GM19467 (cell line): Measurements from ENCODE around the gene NRG3.

Experiments used
- ATAC-seq: cut with Tn5 transposase; IDR thresholded peaks from one replicate; pipeline ENCODE4 v1.9.1; 2021; ENCODE audit warnings: mild to moderate bottlenecking, moderate library complexity; ENCODE audit not compliant: unreplicated experiment

The NRG3 gene

DNA sequence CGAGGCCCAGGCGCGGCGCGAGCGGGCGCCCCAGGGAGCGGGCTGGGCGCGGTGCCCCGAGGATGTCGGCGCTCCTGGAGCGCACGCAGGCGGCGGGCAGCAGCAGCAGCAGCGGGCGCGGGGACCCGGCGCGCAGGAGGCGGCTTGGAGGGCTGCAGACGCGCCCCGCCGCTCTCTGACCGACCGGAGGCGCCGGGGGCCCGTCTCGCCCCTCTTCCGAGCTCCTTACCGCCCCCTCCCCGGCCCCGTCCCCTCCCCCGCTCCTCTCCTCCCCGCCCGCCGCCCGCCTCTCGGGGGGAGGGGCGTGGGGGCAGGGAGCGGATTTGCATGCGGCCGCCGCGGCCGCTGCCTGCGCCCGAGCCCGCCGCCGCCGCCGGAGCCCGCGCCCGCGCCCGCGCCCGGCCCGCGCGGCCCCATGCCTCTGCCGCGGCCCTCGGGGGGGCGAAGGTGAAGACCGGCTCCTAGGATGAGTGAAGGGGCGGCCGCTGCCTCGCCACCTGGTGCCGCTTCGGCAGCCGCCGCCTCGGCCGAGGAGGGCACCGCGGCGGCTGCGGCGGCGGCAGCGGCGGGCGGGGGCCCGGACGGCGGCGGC is at the start of gene NRG3:
NRG3 (plus strand) TSS at position 320 of the 592 bp plus-strand sequence.
- peak; percentile 33 for ATAC-seq

DNA sequence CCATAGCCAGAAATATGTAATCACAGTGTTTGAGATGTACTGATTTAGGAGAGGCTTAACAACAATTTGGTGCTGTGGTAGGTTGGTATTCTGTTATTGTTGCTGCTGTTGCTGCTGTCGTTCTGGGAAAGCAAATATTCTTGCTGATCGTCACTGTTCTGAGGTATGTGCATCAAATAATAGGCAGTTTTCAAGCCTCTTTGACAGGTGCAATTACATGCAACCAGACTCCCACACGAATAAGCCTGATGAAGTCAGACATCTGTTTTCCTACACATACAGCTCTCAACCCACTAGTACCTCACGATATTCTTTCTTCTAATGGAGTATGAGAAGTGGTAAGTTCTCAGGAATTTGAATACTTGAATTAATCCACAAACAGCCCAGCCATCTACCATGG is 46.7 kb upstream of the NRG3 start:
- ATAC-seq, result no peak

DNA sequence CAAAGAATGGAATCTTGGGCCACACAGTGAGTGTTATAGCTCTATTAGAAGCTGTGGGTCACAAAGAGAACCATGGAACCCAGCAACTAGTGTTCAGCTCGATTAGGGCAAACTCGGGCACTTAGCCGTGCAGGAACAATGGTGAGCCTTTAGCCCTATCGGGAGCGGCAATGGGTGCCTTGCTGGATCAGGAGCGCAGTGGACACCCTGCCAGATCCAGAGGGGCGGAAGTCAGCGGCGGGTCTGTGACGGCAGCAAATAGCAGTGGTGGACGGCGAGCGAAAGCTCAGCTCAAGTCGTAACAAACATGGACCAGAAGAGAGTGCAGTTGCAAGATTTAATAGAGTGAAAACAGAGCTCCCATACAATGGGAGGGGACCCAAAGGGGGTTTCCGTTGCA is 43.9 kb upstream of the NRG3 start:
- no peak for ATAC-seq

DNA sequence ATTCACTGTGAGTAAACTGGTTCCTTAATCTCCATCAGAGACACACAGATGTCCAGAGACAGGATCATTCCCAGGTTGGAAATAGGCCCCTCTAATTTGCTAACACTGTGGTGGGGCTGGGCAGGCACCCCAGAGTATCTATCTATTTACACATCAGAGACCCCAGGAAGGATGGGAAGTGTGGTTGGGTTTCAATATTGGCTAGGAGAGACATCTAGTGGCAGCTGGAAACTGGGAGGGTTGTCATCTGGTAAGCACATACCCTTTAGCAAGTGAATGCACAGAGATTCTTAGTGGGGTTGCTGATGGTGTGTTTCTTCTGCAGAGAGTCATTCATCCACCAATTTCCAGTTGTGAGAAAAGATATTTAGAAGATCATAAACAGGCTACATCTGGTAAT is 36.0 kb upstream of the NRG3 start:
- ATAC-seq, result no peak

DNA sequence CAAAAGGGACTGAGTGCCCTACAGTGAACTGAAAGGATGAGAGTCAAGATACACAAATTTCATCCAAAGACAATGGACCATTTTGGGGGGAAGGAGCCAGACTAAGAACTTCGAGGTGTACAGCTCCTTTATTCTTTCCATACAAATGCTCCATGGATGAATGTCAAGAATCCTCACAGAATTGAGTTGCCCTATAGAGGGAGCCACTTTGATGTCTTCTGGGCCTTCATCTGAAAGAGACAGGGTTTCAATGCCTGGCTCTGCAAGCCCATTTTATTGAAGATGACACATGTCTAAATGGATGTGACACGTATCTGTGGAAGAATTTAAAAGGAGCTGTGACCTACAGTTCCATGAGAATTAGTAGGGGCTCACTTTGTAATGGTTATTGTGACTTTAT is 32.0 kb upstream of the NRG3 start:
- ATAC-seq, result no peak

DNA sequence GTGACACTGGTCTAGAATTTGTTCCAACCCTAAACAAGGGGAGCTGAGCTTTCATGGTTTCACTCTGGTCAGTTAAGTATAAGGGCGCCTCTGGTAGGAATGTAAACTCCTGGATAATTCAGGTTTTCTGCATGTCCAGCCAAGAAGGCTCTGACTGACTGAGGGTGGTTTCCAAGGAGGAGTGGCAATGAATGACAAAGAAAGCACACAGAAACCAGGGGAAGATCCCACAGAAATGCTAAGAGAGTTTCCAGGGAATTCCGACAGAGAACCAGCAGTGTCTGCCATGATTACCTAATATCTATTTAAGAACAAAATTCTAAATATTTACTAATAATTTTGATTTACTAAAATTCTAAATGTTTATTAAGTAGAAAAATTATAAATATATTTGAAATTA is 27.3 kb upstream of the NRG3 start:
- ATAC-seq, result no peak

DNA sequence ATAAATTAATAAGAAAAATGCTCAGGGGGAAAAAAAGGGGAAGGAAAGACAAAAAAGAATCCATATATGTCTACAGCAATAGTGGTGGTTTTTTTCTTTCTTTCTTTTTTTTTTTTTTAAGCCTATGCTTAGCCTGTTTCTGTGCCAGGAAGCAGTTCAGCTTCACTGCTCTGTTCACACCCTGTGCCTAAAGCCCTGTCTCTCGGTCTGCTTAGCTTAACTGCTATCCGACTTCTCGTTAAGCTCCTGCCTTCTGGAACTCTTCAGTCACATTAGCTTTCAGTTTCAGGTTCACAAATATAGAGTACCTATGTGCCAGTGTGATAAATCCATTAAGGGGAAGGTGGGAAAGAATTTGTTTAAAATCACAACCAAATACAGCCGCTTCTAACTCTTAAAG is 26.5 kb upstream of the NRG3 start:
- ATAC-seq, result no peak

DNA sequence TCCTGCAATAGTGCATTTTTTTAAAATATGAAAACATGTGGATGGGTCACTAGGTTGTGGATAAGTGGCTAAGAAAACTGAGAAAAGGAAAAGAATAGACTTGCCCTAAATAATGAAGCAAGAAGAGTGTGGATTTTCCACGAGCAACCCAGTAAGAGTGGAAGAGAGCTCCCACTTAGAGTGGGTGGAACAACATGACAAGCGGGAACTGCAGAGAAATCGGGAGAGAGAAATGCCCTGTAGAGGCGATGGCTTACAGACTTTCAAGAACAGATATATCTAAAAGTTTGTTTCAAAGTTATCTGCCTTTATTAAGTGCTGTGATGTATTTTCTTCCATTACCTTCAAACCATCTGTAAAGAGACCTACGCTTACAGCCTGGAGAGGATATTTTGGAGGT is 26.1 kb upstream of the NRG3 start:
- ATAC-seq, result no peak

DNA sequence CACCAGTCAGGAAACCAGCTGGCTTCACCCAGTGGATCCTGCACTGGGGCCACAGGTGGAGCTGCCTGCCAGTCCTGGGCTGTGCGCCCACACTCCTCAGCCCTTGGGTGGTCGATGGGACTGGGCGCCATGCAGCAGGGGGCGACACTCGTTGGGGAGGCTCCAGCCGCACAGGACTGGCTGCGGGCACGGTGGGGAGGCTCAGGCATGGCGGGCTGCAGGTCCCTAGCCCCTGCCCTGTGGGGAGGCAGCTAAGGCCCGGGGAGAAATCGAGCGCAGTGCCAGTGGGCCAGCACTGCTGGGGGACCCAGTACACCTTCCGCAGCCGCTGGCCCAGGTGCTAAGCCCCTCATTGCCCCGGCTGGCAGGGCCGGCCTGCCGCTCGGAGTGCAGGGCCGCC is 12.4 kb upstream of the NRG3 start:
- no peak for ATAC-seq

DNA sequence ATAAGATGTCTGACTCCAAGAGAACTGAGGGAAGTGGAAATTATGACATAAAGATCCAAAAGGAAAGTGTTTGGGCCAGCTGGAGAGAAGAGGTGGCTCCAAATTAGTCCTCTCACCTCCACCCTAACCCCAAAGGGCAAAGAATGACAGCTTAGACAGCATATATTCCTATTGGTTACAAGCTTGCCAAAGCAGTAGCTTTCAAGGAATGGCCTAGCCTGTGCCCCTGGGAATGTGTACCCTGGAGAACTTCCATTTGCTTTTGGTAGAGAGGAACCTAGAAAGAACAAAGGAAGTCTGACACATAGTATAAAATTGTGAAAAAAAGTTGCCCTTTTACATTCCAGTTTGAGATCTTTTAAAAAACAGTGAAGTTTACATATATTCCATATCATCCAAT is 11.2 kb upstream of the NRG3 start:
- ATAC-seq, result no peak

DNA sequence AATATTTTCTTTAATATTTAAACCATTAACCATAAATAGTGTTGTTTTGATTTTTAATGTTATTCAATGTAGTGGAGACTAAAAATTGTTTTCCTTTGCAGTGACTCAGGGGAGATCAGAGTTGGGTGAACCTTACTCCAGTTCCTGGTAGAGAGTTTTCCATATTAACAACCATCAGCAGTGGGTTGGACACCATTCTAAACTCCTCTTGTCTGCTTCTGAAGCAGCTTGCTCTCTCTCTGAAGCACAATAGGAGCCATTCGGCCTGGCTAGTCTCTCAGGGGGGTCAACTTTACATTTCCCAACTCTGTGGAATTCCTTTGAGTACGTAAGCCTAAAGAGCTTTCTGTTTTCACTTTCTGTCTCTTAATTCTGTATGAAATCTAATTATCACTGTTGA is 9.4 kb upstream of the NRG3 start:
- no peak for ATAC-seq

DNA sequence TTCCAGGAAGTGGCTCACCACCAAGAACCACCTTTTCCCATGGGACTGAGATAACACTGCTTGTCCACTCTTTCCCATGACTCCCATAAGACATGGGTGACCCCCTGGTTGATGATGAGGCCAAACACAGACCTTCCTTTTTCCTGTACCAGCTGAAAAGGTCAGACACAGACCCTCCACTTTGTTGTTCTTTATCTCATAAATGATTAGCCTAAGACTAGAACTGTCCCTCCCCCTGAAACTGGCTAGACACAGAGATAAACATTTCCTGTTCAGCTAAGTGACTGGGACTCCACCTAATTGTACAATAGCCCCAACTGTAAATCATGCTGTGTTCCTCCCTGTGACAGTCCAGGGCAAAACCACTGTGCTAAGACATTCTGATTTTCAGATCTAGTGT is 8.2 kb upstream of the NRG3 start:
- ATAC-seq, result peak; percentile 99

DNA sequence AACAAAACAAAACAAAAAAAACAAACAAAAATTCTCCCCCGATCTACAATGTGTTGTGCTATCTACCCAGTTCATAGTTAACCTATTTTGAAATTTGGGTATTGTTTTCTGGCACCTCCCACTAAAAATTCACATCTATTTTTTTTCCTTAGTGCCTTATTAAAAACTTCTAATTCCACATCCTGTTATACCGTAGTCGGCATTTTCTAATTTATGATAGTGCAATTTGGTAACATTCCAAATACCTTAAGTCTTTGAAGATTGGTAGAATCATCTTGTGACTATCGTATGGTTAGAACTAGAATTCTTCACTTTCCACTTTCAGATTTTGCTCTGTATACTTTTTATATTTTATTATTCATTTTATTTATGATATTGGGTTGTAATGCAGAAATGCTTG is 4.5 kb upstream of the NRG3 start:
- ATAC-seq, result no peak

DNA sequence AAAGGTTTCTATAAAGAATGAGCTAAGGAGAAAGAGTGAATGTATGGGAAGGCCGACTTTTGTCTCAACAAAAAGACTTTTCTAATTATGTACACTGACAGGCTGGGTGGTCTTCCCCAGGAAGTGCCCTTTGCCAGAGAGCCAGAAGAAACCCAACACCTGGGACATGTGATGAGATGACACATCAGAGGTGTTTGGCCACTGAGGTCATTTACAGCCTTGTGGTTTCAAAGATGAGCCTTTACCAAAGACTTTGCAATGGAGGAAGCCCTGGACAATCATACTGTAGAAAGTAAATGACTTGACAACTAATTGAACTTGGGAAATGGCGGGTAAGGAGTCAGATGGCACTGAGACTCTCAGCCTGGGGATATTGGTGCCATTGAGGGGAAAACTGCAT is 3.4 kb upstream of the NRG3 start:
- ATAC-seq, result no peak

DNA sequence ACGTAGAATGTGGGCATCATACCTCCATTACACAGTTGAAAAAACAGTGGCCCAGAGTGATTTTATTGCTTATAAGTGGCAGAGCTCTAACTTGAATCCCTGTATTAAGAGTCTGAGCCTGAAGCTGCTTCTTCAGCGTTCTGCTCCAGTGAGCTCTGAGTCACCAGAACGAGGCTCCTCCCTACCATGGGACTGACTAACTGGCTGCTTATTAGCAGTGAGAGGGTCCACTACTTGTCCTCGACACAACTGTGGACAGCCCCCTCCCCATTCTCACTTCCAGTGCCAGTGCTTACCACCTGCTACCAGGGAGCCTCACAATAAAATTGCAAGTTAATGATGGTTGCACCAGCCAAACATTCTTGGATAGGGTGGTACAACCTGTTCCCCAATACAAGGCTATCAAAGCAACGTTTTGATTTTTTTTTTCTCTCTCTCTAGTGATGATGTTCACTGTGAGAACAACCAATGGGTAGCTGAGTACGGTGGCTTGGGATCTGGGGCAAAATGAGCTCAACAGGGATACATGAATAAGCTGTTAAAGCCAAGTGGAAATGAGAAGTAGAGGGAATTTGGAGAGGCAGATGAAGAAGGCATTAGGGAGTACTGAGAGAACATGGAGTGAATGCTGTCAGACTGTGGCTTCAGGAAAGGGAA is 2.7 kb upstream of the NRG3 start:
- no peak for ATAC-seq

DNA sequence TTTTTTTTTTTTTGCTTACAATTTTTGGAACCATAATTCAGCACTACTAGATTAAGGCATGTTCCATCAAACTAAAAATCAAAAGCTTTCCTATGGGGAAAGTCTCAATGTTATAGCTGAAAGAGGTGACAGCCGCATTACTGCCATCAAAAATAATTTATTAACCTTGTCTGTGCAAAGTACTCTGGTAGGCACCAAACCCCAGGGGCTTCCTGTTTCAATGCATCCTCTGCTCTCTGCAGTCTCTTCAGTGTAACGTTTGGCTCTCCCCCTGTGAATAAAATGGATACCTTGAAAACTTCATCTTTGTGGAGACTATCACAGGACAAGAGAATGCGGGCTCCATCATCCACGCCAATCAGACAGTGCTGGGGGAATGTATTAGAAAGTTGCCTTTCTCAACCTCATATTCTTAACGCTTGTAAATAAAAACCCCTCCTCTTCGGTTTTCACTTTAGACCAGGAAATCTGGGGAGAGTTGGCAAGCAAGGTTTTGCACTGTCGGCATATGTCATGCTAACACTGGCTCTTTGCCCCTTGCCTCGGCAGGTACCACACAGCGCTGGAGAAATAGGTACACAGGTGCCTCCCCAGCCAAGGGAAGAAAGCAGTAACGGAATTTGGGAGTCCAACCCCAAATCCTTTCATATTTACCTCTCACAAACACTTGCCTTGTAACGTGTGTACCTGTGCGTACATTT is 1.6 kb upstream of the NRG3 start:
- ATAC-seq, result peak; percentile 39

DNA sequence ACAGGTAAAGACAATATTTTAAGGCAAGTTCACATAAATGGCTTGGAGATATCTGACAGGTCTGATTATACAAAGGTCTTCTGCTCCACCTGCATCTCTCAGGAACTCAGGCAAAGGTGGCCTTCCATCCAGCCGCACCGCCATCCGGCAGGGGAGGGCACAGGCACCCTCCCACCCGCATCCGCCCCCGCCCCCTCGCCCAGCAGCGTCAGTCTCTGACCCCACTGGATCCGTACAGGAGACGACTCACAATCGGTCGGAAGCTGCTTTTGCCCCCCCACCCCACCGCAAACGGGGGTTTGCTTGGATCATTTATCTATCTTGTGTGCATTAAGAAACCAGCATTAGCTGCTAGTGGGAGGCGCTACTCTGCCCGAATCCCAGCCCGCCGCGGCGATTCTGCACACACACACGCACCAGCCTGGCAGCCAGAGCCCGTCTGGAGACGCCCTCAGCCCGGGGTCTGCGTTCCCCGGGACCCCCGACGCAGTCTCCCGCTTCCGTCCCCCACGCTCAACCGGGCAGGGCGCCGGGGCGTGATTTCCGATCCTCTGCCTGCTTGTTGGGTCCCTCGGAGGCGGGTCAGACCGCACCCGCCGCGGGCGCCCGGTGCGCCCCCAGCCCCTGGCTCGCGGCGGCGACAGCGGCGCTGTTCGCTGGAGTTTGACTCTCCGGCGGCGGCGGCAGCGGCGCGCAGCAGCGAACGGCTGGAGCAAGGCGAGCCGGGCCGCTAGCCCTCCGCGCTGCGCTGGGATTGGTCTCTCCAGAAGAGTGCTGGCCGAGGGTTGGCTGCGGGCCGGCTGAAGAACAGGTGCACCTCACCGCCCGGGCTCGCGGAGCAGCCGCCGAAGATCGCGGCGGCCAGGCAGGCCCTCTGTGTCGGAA is 820 bp upstream of the NRG3 start:
- ATAC-seq, result peak; percentile 42

DNA sequence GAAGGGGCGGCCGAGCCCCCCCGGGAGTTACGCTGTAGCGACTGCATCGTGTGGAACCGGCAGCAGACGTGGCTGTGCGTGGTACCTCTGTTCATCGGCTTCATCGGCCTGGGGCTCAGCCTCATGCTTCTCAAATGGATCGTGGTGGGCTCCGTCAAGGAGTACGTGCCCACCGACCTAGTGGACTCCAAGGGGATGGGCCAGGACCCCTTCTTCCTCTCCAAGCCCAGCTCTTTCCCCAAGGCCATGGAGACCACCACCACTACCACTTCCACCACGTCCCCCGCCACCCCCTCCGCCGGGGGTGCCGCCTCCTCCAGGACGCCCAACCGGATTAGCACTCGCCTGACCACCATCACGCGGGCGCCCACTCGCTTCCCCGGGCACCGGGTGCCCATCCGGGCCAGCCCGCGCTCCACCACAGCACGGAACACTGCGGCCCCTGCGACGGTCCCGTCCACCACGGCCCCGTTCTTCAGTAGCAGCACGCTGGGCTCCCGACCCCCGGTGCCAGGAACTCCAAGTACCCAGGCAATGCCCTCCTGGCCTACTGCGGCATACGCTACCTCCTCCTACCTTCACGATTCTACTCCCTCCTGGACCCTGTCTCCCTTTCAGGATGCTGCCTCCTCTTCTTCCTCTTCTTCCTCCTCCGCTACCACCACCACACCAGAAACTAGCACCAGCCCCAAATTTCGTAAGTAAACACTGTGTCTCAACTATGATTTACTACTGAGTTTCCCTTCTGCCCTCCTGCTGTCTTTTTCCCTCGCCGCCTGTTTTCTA is 666 bp downstream of the NRG3 start:
- ATAC-seq, result no peak

DNA sequence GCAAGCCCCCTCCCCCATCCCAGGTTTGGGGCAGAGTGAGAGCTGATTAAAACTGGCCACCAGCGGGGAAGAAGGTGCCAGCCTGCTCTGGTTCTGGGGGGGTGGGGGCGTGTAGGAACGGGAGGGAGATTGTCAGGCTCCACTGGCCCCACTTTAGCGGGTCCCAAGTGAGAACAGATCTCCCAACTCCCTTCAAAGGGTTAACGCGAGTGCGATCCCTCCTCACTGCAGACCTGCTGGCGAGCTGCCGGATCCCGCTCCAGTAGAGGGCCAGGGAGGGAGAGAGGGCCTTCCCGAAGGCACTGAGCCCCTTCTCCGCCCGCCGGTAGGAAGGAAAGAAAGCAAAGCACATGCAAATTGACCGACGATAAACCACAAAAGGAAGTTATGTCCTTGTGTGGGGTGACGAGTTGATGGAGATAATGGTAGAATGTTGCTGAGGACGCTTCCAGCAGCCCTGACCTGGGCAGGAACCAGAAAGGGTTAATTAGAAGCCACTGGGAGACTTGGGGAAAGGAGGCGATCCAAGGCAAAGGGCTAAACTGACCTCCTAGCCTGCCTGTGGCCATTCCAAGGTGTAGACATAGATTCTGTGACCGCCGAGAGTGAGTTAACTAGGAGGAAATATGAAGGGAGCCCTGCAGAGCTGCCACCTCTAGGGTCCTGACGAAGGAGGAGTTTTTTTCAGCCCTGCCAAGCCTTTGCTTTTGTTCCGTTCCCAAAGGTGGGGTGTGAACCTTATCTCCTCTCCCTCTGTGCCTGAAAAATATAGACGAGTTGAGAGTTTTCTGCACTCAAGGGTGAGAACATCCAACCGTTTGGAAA is 1.5 kb downstream of the NRG3 start:
- ATAC-seq, result no peak

DNA sequence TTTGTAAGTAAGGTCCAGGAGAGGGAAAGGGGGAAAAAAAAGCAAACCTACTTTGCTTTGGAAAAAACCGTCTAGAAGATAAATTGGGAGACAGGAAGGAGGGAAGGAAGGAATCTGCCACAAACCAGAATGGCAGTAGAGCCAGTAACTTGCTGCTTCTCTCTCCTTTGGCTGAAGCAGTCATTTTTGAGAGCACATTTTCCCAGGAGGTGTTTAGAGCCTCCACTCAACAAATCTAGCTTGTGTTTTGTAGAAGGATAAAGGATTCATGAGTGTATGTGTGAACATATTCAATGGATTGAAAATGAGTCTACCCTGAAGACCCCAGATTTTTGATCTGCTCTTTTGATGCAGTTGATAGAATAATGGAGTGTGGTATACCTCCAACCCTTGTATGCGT is 2.6 kb downstream of the NRG3 start:
- no peak for ATAC-seq
